GM10248 (cell line): ENCODE measurements around the gene EYA2.

Experiments used
- CTCF ChIA-PET: fragments of 300-600 bp; sonication (Branson Sonifier 250); formaldehyde crosslinking; extraction: SDS; loops from one replicate; lab custom pipeline; 2021; ENCODE audit warnings: antibody characterized with exemption; lab: Yijun Ruan, JAX
- POLR2A ChIA-PET: fragments of 350-650 bp; sonication (Branson Sonifier 250); formaldehyde crosslinking; extraction: SDS; loops from one replicate; lab custom pipeline; 2020; ENCODE audit warnings: antibody characterized with exemption; lab: Yijun Ruan, JAX
- DNase-seq: peaks from one replicate; pipeline ENCODE4 v3.0.0; 2012; ENCODE audit errors: extremely low spot score
- CTCF ChIP-seq: IDR thresholded peaks from 2 replicates; pipeline ENCODE4 v1.5.1; 2012; ENCODE audit warnings: mild to moderate bottlenecking, low read depth; ENCODE audit errors: extremely low read depth, missing control alignments, control extremely low read depth

Gene EYA2

GRCh38 chr20:46900086-46900485 is 5.4 kb downstream of the EYA2 start:
- CTCF ChIA-PET: no interaction called here
- DNase-seq: no peak
- TF ChIP-seq CTCF: no peak
- POLR2A ChIA-PET: no interaction called here

GRCh38 chr20:46900826-46901225 is 6.2 kb downstream of the EYA2 start:
- CTCF ChIA-PET: no interaction called here
- POLR2A ChIA-PET: no interaction called here
- DNase-seq: no peak
- no peak for TF ChIP-seq CTCF

- no peak for TF ChIP-seq CTCF
- POLR2A ChIA-PET: no interaction called here
- CTCF ChIA-PET: no interaction called here
- no peak for DNase-seq
Measured at GRCh38 chr20:46901638-46902037, 7.0 kb downstream of the EYA2 start.

GRCh38 chr20:46903256-46903655 is 8.6 kb downstream of the EYA2 start:
- no peak for TF ChIP-seq CTCF
- CTCF ChIA-PET: interaction anchor here (1.2 to 1.5 kb wide), 2 partner anchors 9 to 10 kb away, joined by 3 to 4 read pairs; no protein-coding TSS in a partner anchor
- DNase-seq: no peak
- POLR2A ChIA-PET: no interaction called here

GRCh38 chr20:46903937-46904336 is 9.3 kb downstream of the EYA2 start:
- DNase-seq: no peak
- POLR2A ChIA-PET: no interaction called here
- CTCF ChIA-PET: interaction anchor here (0.8 to 1.5 kb wide), 3 partner anchors 8 to 16 kb away, joined by 3 to 4 read pairs (median 3); no protein-coding TSS in a partner anchor
- no peak for TF ChIP-seq CTCF

GRCh38 chr20:46905364-46906125 is 10.9 kb downstream of the EYA2 start:
- CTCF ChIA-PET: no interaction called here
- DNase-seq: no peak
- TF ChIP-seq CTCF: no peak
- POLR2A ChIA-PET: no interaction called here
